ENCODE results near the gene MFSD2B.

MFSD2B gene

GRCh38 chr2:24052951-24053350, 43.1 kb downstream of the MFSD2B start:
- TF ChIP-seq CTCF (IDR thresholded peaks at IDR 0.05; ENCODE audit: low read depth, low read length, missing control alignments): no peak
- DNase-seq (ENCODE audit: extremely low read depth, low read depth): no peak
- H3K4me3 ChIP-seq (replicated peaks; ENCODE audit: low read depth, low read length): no peak overlapping the region

GRCh38 chr2:24054366-24055010, 44.6 kb downstream of the MFSD2B start:
- H3K4me3 ChIP-seq (replicated peaks; ENCODE audit: low read depth, low read length): no peak overlapping the region
- no peak for DNase-seq (ENCODE audit: extremely low read depth, low read depth)
- no peak for TF ChIP-seq CTCF (IDR thresholded peaks at IDR 0.05; ENCODE audit: low read depth, low read length, missing control alignments)

GRCh38 chr2:24055750-24056149, 45.9 kb downstream of the MFSD2B start:
- TF ChIP-seq CTCF (IDR thresholded peaks at IDR 0.05; ENCODE audit: low read depth, low read length, missing control alignments): no peak
- DNase-seq (ENCODE audit: extremely low read depth, low read depth): no peak
- H3K4me3 ChIP-seq (replicated peaks; ENCODE audit: low read depth, low read length): no peak overlapping the region

- TF ChIP-seq CTCF (IDR thresholded peaks at IDR 0.05; ENCODE audit: low read depth, low read length, missing control alignments): no peak
- DNase-seq (ENCODE audit: extremely low read depth, low read depth): no peak
- no peak overlapping the region for H3K4me3 ChIP-seq (replicated peaks; ENCODE audit: low read depth, low read length)
These were observed 48.8 kb downstream of the MFSD2B start for GRCh38 chr2:24058564-24059271.

GRCh38 chr2:24065341-24065740, 55.5 kb downstream of the MFSD2B start:
- DNase-seq (ENCODE audit: extremely low read depth, low read depth): no peak
- TF ChIP-seq CTCF (IDR thresholded peaks at IDR 0.05; ENCODE audit: low read depth, low read length, missing control alignments): no peak
- no peak overlapping the region for H3K4me3 ChIP-seq (replicated peaks; ENCODE audit: low read depth, low read length)

- TF ChIP-seq CTCF (IDR thresholded peaks at IDR 0.05; ENCODE audit: low read depth, low read length, missing control alignments): no peak
- DNase-seq (ENCODE audit: extremely low read depth, low read depth): no peak
These were observed 62.4 kb downstream of the MFSD2B start for GRCh38 chr2:24072259-24072658.

More at GRCh38 chr2:24072259-24072658, 62.4 kb downstream of the MFSD2B start:
- no peak overlapping the region for H3K4me3 ChIP-seq (replicated peaks; ENCODE audit: low read depth, low read length)
